HTR-8/SVneo (cell line): Measurements from ENCODE around the gene TBC1D14.
"Not testable (repeated sequence)": the region's sequence is repeated elsewhere in the genome, so short reads cannot be mapped to it uniquely, and the experiment has no call there.

Experiments used
- DNase-seq: peaks from one replicate; pipeline ENCODE4 v3.0.0; 2011; ENCODE audit warnings: low spot score, mixed read lengths; ENCODE audit not compliant: insufficient read length
- FAIRE-seq: peaks from 2 replicates; lab custom pipeline; 2011; peaks lifted over from hg19 to GRCh38; lab: Jason Lieb, UNC

TBC1D14 gene

GRCh38 chr4:6967846-6968340, 58.3 kb downstream of the TBC1D14 start:
- FAIRE-seq (no peak), DNase-seq (no peak)

GRCh38 chr4:6968496-6968895, 58.9 kb downstream of the TBC1D14 start:
- DNase-seq (no peak), FAIRE-seq (no peak)

- no peak for FAIRE-seq
Measured at GRCh38 chr4:6969826-6970800, 60.5 kb downstream of the TBC1D14 start.

GRCh38 chr4:6971536-6972374, 62.1 kb downstream of the TBC1D14 start:
- FAIRE-seq = no peak

More at GRCh38 chr4:6969826-6970800, 60.5 kb downstream of the TBC1D14 start:
- DNase-seq = no peak

GRCh38 chr4:6972375-6972650, 62.7 kb downstream of the TBC1D14 start:
- FAIRE-seq (no peak), DNase-seq (no peak)

More at GRCh38 chr4:6971536-6972374, 62.1 kb downstream of the TBC1D14 start:
- no peak for DNase-seq

GRCh38 chr4:6972911-6973310, 63.3 kb downstream of the TBC1D14 start:
- FAIRE-seq = no peak
- no peak for DNase-seq

- no peak for FAIRE-seq
- DNase-seq = peak; percentile 90
Measured at GRCh38 chr4:6974138-6974848, 64.7 kb downstream of the TBC1D14 start.

GRCh38 chr4:6977846-6978245, 68.2 kb downstream of the TBC1D14 start:
- not testable (repeated sequence) for FAIRE-seq, DNase-seq

- no peak for FAIRE-seq
- DNase-seq = no peak
Measured at GRCh38 chr4:6983544-6984142, 74.0 kb downstream of the TBC1D14 start.

GRCh38 chr4:6984612-6985425, 75.2 kb downstream of the TBC1D14 start:
- DNase-seq (no peak), FAIRE-seq (no peak)

GRCh38 chr4:6986072-6986780, 76.6 kb downstream of the TBC1D14 start:
- DNase-seq = peak; percentile 44
- no peak for FAIRE-seq

GRCh38 chr4:6986781-6987587, 77.4 kb downstream of the TBC1D14 start:
- DNase-seq (peak; percentile 93), FAIRE-seq (no peak)

- DNase-seq (no peak), FAIRE-seq (no peak)
Measured at GRCh38 chr4:6987588-6987961, 77.9 kb downstream of the TBC1D14 start.

- no peak for FAIRE-seq
- no peak for DNase-seq
Measured at GRCh38 chr4:6988016-6988715, 78.5 kb downstream of the TBC1D14 start.

- no peak for FAIRE-seq
Measured at GRCh38 chr4:6989331-6989923, 79.8 kb downstream of the TBC1D14 start.

GRCh38 chr4:6990661-6991060, 81.0 kb downstream of the TBC1D14 start:
- DNase-seq = no peak
- FAIRE-seq = no peak

More at GRCh38 chr4:6989331-6989923, 79.8 kb downstream of the TBC1D14 start:
- DNase-seq = no peak

GRCh38 chr4:6991249-6991648, 81.6 kb downstream of the TBC1D14 start:
- FAIRE-seq (no peak), DNase-seq (no peak)
